SK-N-MC (cell line): ENCODE data around the gene GNGT1.

Experiments
- EZH2 ChIP-seq: fragments of 200-600 bp; sonication (generic); IDR thresholded peaks from one replicate; pipeline ENCODE4 v1.6.1; 2017; ENCODE audit warnings: antibody characterized with exemption
- FOXP2 ChIP-seq: optimal IDR thresholded peaks from 2 replicates; pipeline ENCODE3; 2011; ENCODE audit warnings: mild to moderate bottlenecking, moderate library complexity; ENCODE audit not compliant: insufficient read depth; ENCODE audit errors: extremely low read length, control extremely low read depth
- POLR2AphosphoS5 ChIP-seq: IDR thresholded peaks from 2 replicates; pipeline ENCODE4 v1.6.1; 2012; ENCODE audit warnings: mild to moderate bottlenecking, low read depth, low read length, borderline replicate concordance

DNA sequence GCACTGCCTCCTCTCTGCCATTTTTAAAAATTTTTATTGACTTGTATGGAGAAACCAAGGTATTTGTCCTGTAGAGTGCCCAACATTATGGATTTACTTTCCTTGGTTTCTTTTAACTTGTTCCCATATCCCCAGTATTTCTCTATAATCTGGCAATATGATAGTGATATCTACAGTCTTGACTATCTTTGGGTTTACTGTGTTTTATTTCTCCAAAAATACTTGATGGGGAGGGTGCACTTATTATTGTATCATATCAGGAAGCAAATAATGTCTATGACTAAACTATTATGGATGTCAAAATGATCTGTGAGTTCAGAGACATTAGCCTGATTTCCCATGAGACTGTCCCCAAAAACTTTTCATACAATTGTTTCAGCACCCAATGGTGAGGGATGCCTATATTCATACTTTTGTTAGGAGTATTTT is 22.4 kb upstream of the GNGT1 start:
- TF ChIP-seq EZH2 (no peak), POLR2AphosphoS5 (no peak), FOXP2 (no peak)
